Right hindlimb (tissue), 1 donor: Measurements from ENCODE around the gene MRPS6.

Experiments
- DNase-seq: peaks from one replicate; pipeline ENCODE4 v3.0.0-alpha.2; 2018

The MRPS6 gene

DNA sequence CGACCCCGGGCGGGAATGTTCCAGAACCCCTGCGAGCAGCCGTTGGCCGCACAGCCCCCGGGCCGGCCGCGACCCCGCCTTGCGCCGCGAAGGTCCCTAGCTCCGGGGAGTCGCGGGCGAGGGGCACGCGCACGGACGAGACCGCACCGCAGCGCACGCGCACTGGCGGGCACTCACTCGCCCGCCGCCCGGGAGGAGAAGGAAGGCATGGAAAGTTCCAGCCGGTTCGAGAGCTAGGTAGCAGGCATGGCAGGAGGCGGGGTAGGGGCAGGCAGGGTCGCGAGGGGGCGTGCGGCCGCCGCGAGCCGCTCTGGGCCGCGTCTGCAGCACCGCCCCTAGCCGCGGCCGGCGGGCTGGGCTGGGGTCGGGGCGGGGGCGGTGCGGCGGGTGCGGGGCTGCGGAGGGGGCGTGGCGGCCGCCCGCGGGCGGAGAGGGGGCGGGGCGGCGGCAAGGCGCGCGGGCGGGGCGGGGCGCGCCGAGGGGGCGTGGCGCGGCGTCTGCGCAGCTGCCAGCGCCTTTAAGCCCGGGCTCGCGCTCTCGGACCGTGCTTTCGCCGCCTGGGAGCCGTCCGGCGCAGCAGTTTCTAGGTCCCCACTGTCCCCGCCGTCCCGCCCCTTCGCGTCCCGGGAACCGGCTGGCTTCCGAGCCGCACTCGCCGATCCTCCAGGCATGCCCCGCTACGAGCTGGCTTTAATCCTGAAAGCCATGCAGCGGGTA is at the start of gene MRPS6, which contains the start of gene SLC5A3:
Gene MRPS6, plus strand, starts transcription at position 547 of the 717 bp plus-strand sequence. Its CDS starts 123 bp downstream, at position 670.
Gene SLC5A3, plus strand, starts transcription at position 547 of the 717 bp plus-strand sequence. CDS start 21,621 bp downstream, outside the sequence.
- DNase-seq: peak; percentile 90

DNA sequence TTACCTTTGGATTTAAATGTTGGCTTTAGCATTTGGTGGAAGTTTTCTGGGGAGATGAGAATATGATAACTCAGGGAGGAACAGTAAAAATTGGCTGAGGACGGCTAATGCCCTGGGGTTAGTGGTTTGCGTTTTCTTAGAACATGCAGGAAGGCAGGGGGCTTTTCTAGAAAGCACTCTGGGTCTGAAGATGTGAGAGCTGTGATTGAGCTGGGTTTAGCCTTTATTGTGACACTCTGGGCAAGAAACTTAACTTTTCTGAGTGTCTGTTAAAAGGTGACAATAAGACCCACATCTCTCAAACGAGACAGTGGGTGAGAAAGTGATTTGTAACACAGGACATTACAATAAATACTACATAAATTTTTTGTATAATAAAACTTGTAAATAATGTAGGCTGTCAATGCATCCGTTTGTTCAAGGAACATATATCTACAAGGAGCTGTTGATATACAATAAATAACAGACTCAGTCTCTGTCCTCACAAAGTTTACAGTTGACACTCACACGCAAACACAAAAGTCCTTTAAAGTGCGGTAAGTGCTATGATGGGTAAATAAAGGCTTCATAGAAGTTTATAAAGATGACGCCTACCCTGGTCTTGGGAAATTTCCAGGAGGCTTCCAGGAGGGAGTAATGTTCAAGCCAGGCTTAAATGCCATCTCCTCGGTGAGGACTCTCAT is 49.5 kb upstream of the MRPS6 start:
- no peak for DNase-seq

DNA sequence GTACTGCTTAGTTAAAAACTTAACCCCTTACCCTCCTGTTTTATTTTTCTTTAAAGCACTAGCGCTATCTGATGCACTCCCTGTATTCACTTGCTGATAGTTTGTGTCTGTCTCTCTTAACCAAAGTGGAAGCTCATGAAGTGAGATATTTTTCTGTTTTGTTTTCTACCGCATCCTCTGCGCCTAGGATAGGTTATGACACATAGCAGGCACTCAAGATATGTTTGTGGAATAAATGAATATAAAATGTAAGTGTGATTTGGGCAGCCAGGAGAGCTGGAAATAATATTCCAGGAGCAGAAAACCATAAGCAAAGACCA is 49.0 kb upstream of the MRPS6 start:
- no peak for DNase-seq

DNA sequence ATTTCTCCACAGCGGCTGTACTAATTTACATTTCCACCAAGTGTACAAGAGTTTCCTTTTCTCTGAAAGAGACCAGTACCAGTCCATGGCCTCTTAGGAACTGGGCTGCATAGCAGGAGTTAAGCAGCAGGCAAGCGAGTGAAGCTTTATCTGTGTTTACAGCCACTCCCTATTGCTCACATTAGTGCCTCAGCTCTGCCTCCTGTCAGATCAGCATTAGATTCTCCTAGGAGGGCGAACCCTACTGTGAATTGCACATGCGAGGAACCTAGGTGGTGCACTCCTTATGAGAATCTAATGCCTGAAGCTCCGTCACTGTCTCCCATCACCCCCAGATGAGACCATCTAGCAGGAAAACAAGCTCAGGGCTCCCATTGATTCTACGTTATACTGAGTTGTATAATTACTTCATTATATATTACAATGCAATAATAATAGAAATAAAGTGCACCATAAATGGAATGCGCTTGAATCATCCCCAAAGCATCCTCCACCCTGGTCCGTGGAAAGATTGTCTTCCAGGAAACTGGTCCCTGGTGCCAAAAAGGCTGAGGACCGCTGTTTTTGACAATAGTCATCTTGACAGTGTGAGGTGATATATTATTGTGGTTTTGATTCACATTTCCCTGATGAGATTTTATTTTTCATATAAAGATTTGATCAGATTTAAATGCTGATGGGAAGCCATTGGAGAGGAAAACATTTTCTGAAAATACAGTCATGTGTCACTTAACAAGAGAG is 45.5 kb upstream of the MRPS6 start:
- DNase-seq: no peak

DNA sequence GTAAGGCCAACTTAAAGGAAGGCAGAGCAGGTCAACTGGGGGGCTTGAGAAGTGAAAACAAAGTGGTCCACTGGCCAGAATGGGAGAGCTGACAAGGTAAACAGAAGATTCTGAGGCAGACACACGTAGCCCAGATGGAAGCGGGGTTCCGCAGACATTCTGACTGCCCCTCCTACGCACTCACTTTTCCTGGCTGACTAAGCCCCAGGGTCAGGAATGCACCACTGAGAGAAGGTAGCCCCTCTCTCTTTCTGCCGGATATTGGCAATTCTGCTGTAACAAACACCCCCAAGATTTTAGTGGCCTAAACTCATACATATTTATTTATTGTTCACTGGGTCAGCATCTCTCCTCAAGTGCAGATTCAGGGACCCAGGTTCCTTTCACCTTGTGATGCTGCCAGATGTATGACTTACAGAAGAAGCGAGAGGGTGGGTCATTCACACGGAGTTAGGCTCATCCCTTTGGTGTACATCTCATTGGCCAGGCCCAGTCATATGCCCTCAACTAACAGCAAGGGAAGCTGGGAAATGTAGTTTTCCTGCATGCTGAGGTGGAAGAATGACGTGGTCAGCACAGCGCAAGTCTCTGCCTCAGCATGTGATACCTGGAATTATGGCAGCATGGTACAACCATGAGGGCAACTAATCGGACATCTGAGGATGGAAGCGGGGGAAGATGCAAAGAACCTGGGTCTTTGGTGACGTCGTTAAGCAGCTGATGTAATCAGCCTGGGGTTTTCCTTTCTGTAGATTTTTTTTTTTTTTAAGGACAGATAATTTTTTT is 43.4 kb upstream of the MRPS6 start:
- DNase-seq: peak; percentile 54

- DNase-seq: no peak
These were observed 41.5 kb upstream of the MRPS6 start for GRCh38 chr21:34031835-34032370.

DNA sequence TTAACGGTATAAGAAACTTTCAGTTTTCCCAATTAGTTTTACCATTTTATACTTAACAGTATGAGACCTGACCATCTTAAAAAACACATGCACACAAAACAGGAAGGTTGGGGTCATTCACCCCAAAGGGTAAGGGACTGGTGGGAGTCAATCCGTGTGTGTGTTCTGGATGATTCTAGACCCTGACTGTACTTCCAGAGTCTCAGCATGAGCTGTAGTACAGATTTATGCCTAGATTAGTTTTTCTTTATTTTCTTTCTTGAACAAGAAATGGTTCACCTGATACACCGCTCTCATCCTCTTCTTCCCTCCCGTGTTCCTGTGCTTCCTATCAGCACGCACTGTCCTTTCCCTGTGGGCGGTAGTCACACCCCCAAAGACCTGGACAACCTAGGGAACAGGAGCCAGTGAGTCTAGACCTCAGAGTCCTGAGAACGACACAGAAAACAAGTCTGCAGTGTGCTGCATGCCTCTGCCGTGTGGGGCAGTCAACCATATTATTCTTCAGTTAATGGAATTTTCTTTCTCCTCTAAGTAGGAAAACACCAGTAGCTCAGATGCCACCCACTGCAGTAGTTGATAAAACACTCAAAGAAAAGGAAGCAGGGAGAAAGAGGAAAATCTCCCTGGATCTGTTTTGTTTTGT is 38.9 kb upstream of the MRPS6 start:
- no peak for DNase-seq

- DNase-seq: no peak
These were observed 37.6 kb upstream of the MRPS6 start for GRCh38 chr21:34035619-34036354.

GRCh38 chr21:34037009-34037795 is 36.2 kb upstream of the MRPS6 start:
- no peak for DNase-seq

GRCh38 chr21:34039678-34040382 is 33.5 kb upstream of the MRPS6 start:
- no peak for DNase-seq

DNA sequence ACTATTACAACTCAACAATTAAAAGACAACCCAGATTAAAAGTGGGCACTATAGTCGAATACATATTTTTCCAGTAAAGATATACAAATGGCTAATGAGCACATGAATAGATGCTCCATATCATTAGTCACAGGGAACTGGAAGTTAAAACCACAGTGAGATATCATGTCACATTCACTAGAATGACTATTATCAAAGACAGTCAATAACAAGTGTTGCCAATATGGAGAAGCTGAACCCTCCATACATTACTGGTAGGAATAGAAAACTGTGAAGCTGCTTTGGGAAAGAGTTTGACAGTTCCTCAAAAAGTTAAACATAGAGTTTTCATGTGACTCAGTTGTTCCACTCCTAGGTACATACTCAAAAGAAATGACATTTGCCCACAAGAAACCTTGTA is 30.6 kb upstream of the MRPS6 start:
- no peak for DNase-seq

GRCh38 chr21:34043333-34043732 is 30.0 kb upstream of the MRPS6 start:
- DNase-seq: no peak

- DNase-seq: no peak
These were observed 26.5 kb upstream of the MRPS6 start for GRCh38 chr21:34046917-34047316.

DNA sequence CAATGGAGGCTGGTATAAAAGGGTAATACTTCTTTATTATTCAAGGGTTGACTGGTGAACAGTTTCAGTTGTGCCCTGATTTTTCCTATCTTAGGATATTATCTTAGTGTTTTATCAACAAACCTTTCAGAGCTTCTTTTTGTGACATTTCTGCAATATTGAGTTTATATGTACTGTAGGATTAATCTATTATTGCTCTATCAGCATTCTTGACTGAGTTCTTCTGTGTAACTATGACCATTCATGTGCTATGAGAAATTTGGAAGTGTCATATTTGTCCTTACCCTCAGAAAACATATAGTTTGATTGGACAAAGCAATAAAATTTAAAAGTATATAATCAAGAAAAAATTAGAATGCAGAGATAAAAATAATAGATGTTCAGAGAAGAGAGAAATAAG is 25.5 kb upstream of the MRPS6 start:
- DNase-seq: no peak

- DNase-seq: no peak
These were observed 21.2 kb upstream of the MRPS6 start for GRCh38 chr21:34052171-34052570.

- DNase-seq: no peak
These were observed 19.1 kb upstream of the MRPS6 start for GRCh38 chr21:34054259-34054658.

DNA sequence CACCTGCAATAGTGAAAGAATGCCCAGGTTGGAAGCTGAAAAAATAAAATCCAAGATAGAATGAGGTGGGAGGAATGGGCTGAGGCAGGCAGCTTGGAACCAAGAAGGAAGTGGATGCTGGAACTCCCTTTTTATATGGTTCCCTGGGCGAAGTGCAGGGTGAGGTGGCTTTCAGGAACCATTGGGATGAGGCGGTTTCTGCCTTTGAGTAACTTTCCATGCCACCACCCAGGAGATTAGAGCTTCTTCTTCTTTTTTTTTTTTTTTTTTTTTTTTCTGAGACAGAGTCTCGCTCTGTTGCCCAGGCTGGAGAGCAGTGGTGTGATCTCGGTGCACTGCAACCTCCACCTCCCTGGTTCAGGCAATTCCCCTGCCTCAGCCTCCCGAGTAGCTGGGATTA is 17.8 kb upstream of the MRPS6 start:
- DNase-seq: no peak

- no peak for DNase-seq
These were observed 11.4 kb upstream of the MRPS6 start for GRCh38 chr21:34061983-34062382.

DNA sequence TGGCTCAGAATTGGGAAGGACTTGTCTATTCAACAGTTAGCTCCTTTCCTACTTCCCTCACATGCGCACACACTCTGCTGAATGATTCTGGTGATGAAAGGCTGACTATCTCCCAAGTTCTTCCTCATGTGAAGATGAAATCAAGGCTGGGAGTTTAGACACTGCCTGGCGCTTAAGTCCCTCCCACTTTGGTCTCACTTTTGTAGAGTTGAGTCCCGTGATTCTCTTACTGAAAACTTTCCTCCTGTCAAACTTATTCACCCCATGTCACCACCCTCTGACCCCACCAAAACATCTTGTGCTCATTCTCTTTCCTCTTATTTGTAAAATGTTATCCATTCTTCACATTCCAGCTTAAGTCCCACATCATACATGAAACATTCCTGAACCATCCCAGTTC is 8.4 kb upstream of the MRPS6 start:
- no peak for DNase-seq

GRCh38 chr21:34071683-34072082 is 1.7 kb upstream of the MRPS6 start:
- DNase-seq: no peak
